ENCODE results near the gene POU2F3. TPM values are rescaled to one million over a fixed set of nuclear protein-coding genes. Genes with fewer than 3 reads are reported as not detected.

The POU2F3 gene
- polyA plus RNA-seq, 6 donors from 2014 or later = not detected

- Mint-ChIP-seq H3K4me1 (no peaks in the 10 kb centered on the region), H3K27me3 (peaks cover 41 to 59% (median 52%) of the 10 kb centered on the region in 3 donors), H3K4me3 (no peak overlapping the region), H3K27ac (no peak overlapping the region), H3K36me3 (no peaks in the 10 kb centered on the region), H3K9me3 (peaks cover 0 to 1% (median 0%) of the 10 kb centered on the region in 7 donors)
- ATAC-seq (ENCODE audit: low read depth in 2 of 2) = no peak
- DNase-seq = no peak
Observed at GRCh38 chr11:120316880-120317688, 77.1 kb downstream of the POU2F3 start.

DNA sequence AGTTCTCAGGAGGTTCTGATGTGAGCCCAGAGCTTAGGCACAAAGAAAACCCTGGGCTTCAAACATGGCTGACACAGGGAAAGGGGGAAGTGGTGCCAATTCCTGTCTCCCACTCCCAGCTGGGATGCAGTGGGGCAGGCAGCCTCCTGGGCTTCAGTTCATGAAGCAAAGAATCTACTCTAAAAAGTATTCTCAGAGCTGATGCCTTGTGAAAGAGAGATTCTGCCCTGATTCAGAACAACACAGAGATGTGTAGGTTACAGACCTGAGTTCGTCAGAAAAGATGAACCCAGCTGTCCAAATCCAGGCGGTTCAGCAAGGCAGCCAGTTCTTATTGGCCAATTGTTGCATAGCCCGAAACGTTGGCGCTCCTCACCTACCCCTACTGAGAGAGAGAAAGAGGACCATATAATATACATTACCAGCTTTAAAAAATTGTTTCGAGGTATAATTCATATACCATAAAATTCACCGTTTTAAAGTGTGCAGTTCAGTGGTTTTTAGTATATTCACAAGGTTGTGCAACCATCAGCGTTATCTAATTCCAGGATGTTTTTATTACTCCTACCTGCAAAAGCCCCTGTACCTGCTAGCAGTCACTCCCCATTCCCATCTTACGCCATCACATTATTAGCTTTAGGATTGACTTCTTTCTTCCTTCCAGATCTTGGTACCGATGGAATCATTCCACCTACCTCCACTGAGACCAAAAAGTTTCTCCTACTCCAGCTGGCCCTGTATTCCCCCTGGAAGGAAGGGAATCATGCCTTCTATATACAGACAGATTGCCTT, 77.9 kb downstream of the POU2F3 start:
- Mint-ChIP-seq H3K4me3 (no peak overlapping the region), H3K27ac (no peak overlapping the region), H3K36me3 (no peaks in the 10 kb centered on the region), H3K9me3 (peaks cover 0 to 1% (median 0%) of the 10 kb centered on the region in 7 donors), H3K27me3 (peaks cover 49 to 61% (median 54%) of the 10 kb centered on the region in 3 donors), H3K4me1 (no peaks in the 10 kb centered on the region)
- ATAC-seq (ENCODE audit: low read depth in 2 of 2) = no peak
- no peak for DNase-seq

DNA sequence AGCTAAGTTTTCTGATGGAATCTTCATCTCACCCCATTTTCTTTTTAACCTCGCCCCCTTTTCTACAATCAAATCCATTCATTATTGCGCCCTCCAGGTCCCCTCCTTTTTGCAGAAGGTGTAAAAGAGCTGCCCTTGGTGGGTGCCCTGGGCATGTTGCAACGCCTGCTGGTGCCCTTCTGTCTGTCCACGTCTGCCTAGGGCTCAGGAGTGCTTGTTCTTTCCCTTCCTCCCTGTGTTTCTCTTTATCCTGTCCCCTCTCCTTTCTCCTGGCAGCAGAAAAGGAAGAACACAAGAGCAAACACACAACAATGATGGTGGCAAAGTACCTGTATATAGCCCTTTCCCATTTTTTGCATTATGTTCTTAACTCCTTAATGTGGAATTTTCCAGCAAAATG, 79.0 kb downstream of the POU2F3 start:
- Mint-ChIP-seq H3K9me3 (peaks cover 0 to 1% (median 0%) of the 10 kb centered on the region in 7 donors), H3K4me3 (no peak overlapping the region), H3K27me3 (peaks cover 58 to 66% (median 59%) of the 10 kb centered on the region in 3 donors), H3K4me1 (no peaks in the 10 kb centered on the region), H3K36me3 (no peaks in the 10 kb centered on the region), H3K27ac (no peak overlapping the region)
- DNase-seq (no peak), ATAC-seq (ENCODE audit: low read depth in 2 of 2) (no peak)

GRCh38 chr11:120324932-120325810, 85.2 kb downstream of the POU2F3 start, which contains the start of gene TLCD5:
Gene TLCD5 (plus strand): TSS chr11:120325299. CDS start chr11:120327442, 2,143 bp downstream.
- Mint-ChIP-seq H3K4me3 (peak within 1 kb of the TSS; percentile 59 to 87 (median 82)), H3K36me3 (no peaks in the 10 kb centered on the region), H3K27ac (peak within 1 kb of the TSS in 2 of 6 donors; percentile 54 to 76), H3K4me1 (peaks cover 6 to 16% (median 12%) of the 10 kb centered on the region in 3 donors), H3K9me3 (no peaks in the 10 kb centered on the region), H3K27me3 (peaks cover 79 to 80% (median 79%) of the 10 kb centered on the region in 3 donors)
- ATAC-seq (ENCODE audit: low read depth in 2 of 2) (peak; percentile 55 to 58), DNase-seq (no peak)

GRCh38 chr11:120326228-120326627, 86.3 kb downstream of the POU2F3 start:
- H3K27ac Mint-ChIP-seq = no peak overlapping the region
- DNase-seq (no peak), ATAC-seq (ENCODE audit: low read depth in 2 of 2) (no peak)
- peak overlapping the region; percentile 22 to 83 (median 76) for H3K4me3 Mint-ChIP-seq
- peaks cover 6 to 16% (median 12%) of the 10 kb centered on the region in 3 donors for H3K4me1 Mint-ChIP-seq
- no peaks in the 10 kb centered on the region for H3K36me3 Mint-ChIP-seq
- H3K9me3 Mint-ChIP-seq = no peaks in the 10 kb centered on the region
- H3K27me3 Mint-ChIP-seq = peaks cover 85 to 87% (median 85%) of the 10 kb centered on the region in 3 donors

DNA sequence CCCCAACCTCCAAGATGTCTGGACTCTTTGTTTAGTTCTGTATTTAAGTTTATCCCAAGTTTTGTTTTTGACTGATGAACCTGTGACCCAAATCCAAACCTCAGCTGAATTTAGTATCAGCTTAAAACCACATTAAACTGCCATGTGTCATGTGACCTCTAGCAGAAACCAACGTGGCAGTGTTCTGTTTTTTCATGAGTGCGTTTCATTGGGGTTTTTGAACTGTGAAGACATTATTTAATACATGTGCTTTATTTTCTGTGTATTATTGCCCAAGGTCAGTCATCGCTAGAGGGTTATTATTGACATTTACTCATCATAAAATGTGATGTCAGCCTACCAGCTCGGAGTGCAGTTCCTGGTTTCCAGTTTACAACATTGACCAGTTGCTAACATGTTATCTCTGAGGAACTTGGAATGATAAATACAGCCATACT, 86.9 kb downstream of the POU2F3 start:
- peak in 1 of 2 donors; percentile 14 for ATAC-seq (ENCODE audit: low read depth in 2 of 2)
- H3K4me1 Mint-ChIP-seq = peaks cover 6 to 16% (median 12%) of the 10 kb centered on the region in 3 donors
- H3K36me3 Mint-ChIP-seq = no peaks in the 10 kb centered on the region
- no peak for DNase-seq
- H3K9me3 Mint-ChIP-seq = no peaks in the 10 kb centered on the region
- H3K27ac Mint-ChIP-seq = no peak overlapping the region
- peak overlapping the region in 1 of 8 donors; percentile 67 for H3K4me3 Mint-ChIP-seq
- peaks cover 85 to 89% (median 85%) of the 10 kb centered on the region in 3 donors for H3K27me3 Mint-ChIP-seq

GRCh38 chr11:120327311-120327710, 87.4 kb downstream of the POU2F3 start:
- Mint-ChIP-seq H3K4me1 (peaks cover 6 to 16% (median 12%) of the 10 kb centered on the region in 3 donors), H3K27ac (no peak overlapping the region), H3K9me3 (no peaks in the 10 kb centered on the region), H3K36me3 (no peaks in the 10 kb centered on the region), H3K27me3 (peaks cover 81 to 85% (median 83%) of the 10 kb centered on the region in 3 donors), H3K4me3 (peak overlapping the region in 1 of 8 donors; percentile 63)
- ATAC-seq (ENCODE audit: low read depth in 2 of 2) (no peak), DNase-seq (no peak)

DNA sequence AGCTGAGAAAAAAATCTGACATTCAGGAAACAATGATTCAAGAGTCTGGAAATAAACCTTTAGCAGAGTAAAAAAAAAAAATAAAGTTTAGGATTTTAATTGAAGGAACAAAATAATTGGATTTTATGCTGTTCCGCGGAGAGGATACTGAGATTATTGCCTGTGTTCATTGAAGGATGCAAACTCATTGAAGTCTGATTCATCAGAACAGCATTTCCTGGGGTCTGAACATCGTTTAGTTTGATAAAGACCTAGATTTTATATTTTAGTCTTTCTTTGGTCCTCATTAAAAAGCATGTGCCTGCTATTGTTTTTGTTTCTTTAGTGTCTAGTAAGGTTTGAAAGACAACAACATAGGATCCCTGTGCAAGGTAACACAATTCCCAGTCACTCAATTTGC, 89.6 kb downstream of the POU2F3 start:
- no peak for ATAC-seq (ENCODE audit: low read depth in 2 of 2)
- no peak for DNase-seq
- H3K27ac Mint-ChIP-seq = no peak overlapping the region
- peaks cover 58 to 74% (median 71%) of the 10 kb centered on the region in 3 donors for H3K27me3 Mint-ChIP-seq
- peaks cover 5 to 13% (median 12%) of the 10 kb centered on the region in 3 donors for H3K4me1 Mint-ChIP-seq
- H3K4me3 Mint-ChIP-seq = no peak overlapping the region
- no peaks in the 10 kb centered on the region for H3K9me3 Mint-ChIP-seq
- no peaks in the 10 kb centered on the region for H3K36me3 Mint-ChIP-seq

DNA sequence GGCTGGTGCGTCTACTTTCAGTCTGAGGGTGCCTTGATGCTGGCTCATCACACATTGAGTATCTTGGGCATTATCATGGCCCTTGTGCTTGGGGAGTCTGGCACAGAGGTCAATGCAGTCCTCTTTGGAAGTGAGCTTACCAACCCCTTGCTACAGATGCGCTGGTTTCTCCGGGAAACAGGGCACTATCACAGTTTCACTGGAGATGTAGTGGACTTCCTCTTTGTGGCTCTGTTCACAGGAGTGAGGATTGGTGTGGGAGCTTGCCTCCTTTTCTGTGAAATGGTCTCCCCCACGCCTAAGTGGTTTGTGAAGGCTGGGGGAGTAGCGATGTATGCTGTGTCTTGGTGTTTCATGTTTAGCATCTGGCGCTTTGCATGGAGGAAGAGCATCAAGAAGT, 90.1 kb downstream of the POU2F3 start:
- H3K36me3 Mint-ChIP-seq = no peaks in the 10 kb centered on the region
- no peak overlapping the region for H3K4me3 Mint-ChIP-seq
- H3K9me3 Mint-ChIP-seq = no peaks in the 10 kb centered on the region
- peaks cover 2 to 12% (median 9%) of the 10 kb centered on the region in 3 donors for H3K4me1 Mint-ChIP-seq
- no peak overlapping the region for H3K27ac Mint-ChIP-seq
- DNase-seq (no peak), ATAC-seq (ENCODE audit: low read depth in 2 of 2) (no peak)
- peaks cover 54 to 70% (median 66%) of the 10 kb centered on the region in 3 donors for H3K27me3 Mint-ChIP-seq

DNA sequence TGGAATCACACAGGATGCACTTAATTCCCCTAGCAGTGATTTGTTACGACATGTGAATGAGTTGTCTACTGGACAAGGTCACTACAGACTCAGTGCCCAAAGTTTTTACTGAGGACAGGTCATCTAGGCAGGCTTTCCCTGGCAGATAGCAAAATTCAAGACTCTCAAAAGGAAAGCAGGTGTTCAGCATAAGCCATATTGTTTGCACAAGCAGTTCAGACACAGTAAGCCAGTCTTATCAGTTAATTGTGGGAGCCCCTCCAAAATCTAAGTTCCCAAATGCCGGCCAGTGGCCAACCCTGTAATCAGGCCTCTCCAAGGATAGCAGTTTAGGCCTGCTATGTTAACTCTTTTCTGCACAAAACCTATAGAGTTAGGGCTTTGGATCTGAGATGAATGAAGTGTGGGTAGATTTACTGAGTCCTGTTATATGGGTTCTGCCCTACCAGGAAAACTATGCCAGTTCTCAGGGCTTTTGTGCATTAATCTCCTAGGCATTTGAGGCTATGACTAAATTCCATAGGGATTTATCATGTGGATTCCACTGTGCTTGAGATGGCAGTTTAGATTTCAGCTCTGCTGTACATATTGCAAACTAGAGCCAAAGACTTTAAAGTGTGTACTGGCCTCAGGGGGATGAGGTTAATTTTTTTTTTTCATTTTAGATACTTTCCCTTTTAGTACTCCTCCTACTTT, 91.5 kb downstream of the POU2F3 start:
- Mint-ChIP-seq H3K9me3 (no peaks in the 10 kb centered on the region), H3K27me3 (peaks cover 44 to 59% (median 59%) of the 10 kb centered on the region in 3 donors), H3K4me1 (peaks cover 4 to 10% (median 8%) of the 10 kb centered on the region in 3 donors), H3K36me3 (no peaks in the 10 kb centered on the region), H3K4me3 (no peak overlapping the region), H3K27ac (no peak overlapping the region)
- ATAC-seq (ENCODE audit: low read depth in 2 of 2) (no peak), DNase-seq (no peak)

DNA sequence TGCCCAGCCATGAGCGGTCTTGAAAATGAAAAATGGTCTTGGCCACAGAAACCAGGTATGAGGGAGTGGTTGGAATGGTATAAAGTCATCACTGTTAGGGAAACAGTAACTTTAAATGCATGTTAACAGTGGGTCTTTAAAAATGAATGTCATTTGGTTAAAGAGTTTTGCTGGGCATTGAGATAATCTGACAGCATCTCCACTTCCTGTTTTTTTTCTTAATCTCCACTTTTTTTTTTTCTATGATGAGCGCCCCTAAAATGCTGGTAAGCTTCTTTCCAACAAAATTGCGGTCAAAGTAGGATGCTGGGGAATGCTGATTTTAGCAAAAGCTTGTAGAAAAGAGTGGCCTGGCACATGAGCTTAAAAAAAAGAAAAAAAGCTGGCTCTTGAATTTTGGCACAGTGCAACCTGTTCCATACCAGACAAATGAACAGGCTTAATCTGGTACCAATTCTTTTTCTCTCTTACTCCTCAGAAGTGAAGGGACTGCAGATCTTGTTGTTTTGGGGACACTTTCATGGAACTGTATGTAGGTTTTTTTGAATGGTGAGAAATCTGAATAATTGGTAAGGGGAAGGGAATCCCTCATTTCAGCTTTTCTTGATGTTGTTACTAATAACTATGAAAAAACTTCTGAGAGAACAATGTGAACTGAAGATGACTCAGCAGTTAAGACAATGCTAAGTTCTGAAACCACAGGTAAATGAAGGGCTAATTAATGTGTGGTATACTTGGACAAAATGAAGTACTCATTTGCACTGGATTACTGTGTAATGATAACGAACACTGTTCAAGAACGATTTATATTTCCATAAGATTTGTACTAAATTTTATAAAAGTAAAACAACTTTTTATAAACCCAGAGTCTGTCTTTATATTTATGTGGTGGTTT, 93.1 kb downstream of the POU2F3 start:
- Mint-ChIP-seq H3K36me3 (no peaks in the 10 kb centered on the region), H3K4me1 (peaks cover 16 to 24% (median 21%) of the 10 kb centered on the region in 3 donors), H3K27ac (no peak overlapping the region), H3K4me3 (peak overlapping the region in 1 of 8 donors; percentile 27), H3K9me3 (peaks cover 0 to 9% (median 0%) of the 10 kb centered on the region in 7 donors), H3K27me3 (peaks cover 41 to 57% (median 55%) of the 10 kb centered on the region in 3 donors)
- no peak for DNase-seq
- no peak for ATAC-seq (ENCODE audit: low read depth in 2 of 2)
